SU-DHL-6 (cell line): ENCODE results near the gene CD2.

Experiments
- EZH2phosphoT487 ChIP-seq: fragments of 200-600 bp; sonication (generic), shearing (Covaris generic); conservative IDR thresholded peaks from 2 replicates; pipeline ENCODE4 v1.6.1; 2018; ENCODE audit warnings: mild to moderate bottlenecking, antibody characterized with exemption, low read length, moderate library complexity, mixed read lengths
- TF ChIP-seq, protein P1 (sequence below): fragments of 200-600 bp; sonication (generic); IDR thresholded peaks from one replicate; pipeline ENCODE4 v1.5.1; 2017; ENCODE audit warnings: antibody characterized with exemption, mild to moderate bottlenecking, low read length, moderate library complexity; ENCODE audit not compliant: insufficient read depth, poor library complexity, severe bottlenecking

GRCh38 chr1:116724765-116725375 lies 29.4 kb upstream of the CD2 start:
- TF ChIP-seq, protein P1, sequence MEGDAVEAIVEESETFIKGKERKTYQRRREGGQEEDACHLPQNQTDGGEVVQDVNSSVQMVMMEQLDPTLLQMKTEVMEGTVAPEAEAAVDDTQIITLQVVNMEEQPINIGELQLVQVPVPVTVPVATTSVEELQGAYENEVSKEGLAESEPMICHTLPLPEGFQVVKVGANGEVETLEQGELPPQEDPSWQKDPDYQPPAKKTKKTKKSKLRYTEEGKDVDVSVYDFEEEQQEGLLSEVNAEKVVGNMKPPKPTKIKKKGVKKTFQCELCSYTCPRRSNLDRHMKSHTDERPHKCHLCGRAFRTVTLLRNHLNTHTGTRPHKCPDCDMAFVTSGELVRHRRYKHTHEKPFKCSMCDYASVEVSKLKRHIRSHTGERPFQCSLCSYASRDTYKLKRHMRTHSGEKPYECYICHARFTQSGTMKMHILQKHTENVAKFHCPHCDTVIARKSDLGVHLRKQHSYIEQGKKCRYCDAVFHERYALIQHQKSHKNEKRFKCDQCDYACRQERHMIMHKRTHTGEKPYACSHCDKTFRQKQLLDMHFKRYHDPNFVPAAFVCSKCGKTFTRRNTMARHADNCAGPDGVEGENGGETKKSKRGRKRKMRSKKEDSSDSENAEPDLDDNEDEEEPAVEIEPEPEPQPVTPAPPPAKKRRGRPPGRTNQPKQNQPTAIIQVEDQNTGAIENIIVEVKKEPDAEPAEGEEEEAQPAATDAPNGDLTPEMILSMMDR, result peak; percentile 65
- TF ChIP-seq EZH2phosphoT487, result no peak
